CD4-positive, alpha-beta T cell treated with Interleukin-15 for 1 hour (primary cell): ENCODE measurements around the gene CIBAR2.
A peak's percentile ranks its signal among the peaks of the same experiment; 100 is the strongest.
"Not testable (repeated sequence)": the region's sequence is repeated elsewhere in the genome, so short reads cannot be mapped to it uniquely, and the experiment has no call there.

Experiments
- DNase-seq: peaks from one replicate; pipeline ENCODE4 v3.0.0-alpha.2; 2020

Gene CIBAR2

DNA sequence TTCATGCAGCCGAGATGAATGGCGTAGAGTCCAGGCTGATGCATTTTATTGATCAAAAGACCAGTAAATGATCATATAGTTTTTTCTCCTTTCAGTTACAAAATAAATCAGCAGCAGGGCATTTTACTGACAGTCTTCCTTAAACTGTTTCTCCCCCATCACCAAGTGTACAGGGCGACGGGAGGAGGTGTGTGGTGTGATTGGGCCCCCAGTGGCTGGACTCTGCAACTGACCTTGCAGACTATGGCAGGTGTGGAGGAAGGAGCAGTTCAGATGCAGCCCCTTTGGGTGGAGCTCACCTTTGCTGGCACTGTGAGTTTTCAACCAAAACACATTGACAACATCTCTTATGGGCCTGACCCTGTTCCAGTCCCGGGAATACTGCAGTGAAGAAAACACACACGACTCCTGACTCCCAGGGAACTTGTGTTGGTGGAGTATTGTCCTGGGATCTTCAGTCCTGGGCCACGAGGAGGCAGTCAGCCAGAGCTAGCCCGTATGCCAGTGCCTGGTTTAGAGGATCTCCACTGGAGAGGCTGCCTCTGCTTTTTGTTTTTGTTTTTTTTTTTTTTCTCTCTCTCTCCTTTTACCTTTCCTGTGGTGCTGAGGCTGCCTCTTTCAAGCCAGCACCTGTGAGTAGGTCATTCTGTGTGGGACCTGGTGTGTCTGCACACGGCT lies 54.9 kb downstream of the CIBAR2 start:
- DNase-seq, result no peak

DNA sequence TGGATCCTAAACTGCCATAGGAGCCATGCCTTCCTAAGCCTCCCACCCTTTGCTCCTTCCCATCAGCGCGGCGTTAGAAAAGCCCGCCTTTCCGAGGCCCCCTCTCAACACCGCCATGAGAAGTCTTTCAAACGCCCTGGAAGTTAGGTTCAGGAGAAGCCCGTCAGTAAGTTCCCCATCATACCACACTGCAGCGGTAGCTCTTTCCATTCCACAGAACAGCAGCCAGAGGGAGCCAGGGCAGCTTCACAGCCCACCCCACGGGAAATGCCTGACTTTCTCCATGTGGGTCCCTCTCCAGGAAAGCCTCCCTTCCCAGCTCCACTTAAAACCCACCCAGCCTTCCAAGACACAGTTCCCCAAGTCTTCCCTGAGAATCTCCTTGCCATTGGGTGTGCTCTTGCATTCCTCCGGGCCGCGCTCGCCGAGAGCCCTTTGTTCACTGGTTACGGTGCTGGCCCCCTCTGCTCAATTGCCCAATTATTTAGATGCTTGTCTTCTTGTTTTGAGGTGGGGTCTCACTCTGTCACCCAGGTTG lies 56.0 kb downstream of the CIBAR2 start:
- DNase-seq, result no peak

DNA sequence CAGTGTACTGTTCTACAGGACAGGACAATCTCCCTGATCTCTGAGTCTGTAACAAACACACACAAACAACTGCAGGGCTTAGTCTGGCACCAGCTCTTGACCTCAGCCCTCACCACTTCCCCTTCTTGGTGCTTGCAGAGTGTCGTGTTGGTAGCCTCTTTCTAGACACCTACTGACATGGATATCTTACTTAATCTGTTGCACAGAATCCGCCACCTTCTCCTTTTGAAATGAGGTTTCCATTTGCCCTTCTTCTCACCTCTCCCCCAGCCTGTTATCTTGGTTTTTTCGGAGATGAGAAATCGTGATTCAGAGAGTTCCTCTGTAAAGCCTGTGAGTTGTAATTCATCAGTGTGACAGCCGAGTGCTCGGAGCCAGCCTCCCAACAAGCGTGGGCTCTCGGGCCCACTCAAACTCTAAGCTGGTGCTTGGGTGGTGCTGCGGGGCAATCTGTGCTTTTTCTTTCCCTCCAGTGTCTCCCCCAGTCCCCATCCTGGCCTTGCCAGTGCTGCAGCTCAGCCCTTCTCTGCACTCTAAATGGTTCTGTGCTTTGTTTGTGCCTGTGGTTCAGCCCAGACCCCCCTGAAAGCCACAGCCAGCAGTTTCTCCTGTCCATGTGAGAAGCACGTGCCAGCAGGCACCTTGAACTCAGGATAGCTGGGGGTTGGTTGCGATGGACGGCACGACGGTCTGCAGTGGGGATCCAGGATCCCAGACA lies 56.6 kb downstream of the CIBAR2 start:
- DNase-seq, result peak; percentile 83

- DNase-seq, result no peak
These were observed 57.3 kb downstream of the CIBAR2 start for GRCh38 chr16:85054948-85055492.

DNA sequence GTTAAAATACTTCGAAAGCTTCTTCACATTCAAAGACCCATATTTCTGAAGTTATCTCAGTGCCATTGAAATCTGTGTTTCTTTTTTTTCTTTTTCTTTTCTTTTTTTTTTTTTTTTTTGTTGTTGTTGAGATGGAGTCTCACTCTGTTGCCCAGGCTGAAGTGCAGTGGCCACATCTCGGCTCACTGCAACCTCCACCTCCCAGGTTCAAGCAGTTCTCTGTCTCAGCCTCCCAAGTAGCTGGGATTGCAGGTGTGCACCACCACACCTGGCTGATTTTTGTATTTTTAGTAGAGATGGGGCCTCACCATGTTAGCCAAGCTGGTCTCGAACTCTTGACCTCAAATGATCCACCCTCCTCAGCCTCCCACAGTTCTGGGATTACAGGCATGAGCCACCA lies 58.0 kb downstream of the CIBAR2 start:
- not testable (repeated sequence) for DNase-seq

GRCh38 chr16:85052536-85052935 lies 59.7 kb downstream of the CIBAR2 start:
- DNase-seq, result no peak

DNA sequence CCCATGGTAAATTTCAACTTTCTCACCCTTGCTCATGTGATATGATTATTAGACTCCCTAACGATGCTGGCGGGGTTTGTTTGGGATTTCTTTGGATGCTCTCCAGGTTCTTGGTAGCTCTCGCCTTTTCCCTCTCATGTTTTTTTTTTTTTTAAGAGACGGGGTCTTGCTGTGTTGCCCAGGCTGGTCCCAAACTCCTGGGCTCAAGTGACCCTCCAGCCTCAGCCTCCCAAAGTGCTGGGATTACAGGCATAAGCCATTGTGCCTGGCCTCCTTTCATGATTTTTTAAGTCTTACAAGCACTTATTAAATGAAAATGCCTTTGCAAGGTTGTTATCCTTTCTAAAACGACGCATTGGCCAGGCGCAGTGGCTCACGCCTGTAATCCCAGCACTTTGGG lies 60.6 kb downstream of the CIBAR2 start:
- DNase-seq, result no peak

GRCh38 chr16:85051067-85051581 lies 61.1 kb downstream of the CIBAR2 start:
- DNase-seq, result no peak

DNA sequence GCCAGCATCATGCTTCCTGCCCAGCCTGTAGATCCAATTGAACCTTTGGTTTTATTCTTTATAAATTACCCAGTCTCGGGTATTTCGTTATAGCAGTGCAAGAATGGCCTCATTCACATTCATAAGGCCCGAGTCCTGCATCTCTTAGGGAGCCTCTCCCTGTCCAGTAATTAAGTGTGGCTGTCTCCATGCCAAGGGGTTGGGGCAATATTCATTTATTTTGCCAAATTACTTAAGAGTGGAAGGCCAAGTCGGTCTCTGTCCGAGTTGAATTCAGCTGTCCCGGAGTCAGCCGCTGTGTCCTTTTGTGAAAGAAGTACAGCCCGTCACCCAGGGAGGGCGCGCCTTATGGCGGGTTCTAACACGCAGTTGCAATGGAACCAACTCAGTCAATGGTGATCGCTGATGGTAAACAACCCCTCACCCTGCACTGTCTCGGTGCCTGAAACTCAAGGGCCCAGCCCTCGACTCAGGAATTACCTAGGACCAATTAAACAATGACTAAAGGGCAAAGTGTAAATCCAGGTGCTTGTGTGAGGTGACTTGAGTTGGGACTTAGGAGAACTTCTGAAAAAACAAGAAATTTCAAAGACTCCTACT lies 62.5 kb downstream of the CIBAR2 start:
- DNase-seq, result no peak

DNA sequence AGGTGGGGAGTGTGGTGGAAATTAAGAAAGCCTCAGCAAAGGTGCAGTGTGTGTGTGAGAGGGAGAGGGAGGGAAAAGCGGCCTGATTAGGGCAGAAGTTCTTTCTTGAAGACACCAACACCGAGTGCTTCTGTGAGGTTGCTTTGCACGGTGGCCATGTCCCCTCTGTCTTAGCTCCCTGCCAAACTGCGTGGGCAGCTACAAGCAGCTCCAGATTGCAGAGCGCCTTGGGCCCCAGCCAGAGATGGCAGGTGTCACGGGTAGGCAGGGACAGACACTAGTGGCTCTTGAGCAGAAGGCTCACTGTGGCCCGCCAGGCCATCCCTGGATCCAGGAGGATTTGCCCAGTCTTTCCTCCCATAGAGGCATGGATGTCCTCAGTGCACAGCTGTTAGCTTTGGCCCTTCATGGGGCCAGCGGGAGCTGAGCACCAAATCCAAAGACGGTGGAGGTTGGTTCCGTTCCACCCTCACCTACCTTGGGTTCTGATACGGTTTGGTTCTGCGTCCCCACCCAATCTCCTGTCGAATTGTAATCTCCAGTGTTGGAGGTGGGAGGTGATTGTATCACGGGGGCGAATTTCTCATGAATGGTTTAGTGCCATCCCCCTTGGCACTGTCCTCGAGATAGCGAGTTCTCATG lies 63.2 kb downstream of the CIBAR2 start:
- no peak for DNase-seq
